ENCODE data around the gene DIP2A.
"Not testable (repeated sequence)": the region's sequence is repeated elsewhere in the genome, so short reads cannot be mapped to it uniquely, and the experiment has no call there.

The DIP2A gene

DNA sequence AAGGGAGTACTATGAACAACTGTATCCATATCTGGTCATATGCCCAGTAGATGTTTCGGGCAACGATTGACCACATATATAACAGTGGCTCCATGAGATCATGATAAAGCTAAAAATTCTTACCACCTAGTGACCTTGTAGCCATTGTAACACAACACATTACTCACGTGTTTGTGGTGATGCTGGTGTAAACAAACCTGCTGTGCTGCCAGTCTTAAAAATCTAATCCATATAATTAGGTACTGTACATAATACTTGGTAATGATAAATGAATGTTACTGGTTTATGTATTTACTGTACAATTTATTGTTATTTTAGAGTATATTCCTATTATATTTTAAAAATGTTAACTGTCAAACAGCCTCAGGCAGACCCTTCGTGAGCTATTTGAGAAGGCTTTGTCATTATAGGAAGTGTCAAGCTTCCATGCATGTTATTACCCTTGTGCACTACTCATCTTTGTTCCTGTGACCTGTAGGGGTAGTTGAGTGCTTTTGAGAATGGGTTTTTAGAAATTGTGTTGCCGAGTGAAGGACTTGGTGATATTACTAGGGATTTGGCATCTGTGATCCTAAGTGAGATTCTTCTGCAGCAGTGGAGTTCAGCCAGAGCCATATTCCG lies 23.6 kb downstream of the DIP2A start:
- no peak for DNase-seq (ENCODE audit: low spot score)

DNA sequence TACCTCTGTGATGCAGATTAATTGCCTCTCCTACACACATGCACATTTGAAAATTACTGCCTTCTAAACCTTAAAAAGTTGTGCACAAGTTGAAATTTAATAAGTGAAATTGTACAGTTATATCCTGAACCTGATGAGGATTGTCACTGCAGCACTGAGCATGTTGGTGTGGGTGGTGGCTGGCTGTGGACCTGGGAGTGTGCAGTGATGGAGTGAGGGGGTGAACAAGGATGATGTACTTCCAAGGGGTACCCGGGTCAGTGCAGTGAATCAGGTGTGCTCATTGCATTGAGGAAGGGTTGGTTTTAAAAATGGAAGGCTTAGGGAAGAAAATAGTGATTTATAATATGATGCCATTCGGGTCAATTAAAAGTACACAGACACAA lies 24.1 kb downstream of the DIP2A start:
- no peak for DNase-seq (ENCODE audit: low spot score)

DNA sequence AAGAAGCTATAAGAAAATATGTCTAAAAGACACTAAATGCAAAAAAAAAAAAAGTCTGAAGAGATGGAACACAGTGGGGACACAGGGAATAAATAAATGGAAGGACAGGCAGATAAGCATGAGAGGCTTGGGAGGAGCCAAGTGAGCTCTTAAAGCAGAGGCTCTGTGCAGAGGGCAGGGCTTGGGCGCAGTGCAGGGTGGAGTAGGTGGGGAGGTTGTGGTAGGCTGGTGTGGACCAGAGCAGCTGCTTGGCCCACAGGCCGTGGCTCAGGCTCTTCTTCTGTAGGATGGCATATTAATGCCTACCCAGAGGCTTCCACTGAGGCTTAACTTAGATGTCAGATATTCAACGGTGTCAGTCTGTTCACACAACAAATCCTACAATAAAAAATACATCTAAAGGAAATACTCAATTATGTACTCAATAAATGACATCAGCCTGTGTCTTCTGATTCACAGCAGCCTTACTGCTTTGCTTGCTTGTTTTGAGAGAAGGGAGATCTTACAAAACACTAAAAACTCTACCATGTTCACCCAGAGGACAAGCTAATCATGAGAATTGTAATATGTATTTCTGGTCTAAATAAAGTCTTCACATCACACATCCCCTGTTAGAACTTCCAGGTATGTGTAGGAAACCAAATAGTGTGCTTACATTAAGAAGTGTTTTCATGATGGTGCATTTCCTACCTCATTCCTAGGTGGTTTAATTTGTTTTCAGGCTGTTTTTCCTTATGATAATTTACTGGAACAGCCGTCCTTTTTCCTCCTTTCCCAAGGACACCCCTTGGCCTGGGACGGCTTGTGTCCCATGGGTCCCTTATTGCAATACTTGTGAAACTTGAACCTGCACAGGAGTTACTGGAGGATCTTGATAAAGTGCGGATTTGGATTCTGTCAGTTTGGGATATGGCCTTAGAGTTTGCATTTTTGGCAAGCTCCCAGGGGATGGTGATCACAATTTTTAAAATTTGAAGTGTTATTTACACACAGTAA lies 24.9 kb downstream of the DIP2A start:
- no peak for DNase-seq (ENCODE audit: low spot score)

DNA sequence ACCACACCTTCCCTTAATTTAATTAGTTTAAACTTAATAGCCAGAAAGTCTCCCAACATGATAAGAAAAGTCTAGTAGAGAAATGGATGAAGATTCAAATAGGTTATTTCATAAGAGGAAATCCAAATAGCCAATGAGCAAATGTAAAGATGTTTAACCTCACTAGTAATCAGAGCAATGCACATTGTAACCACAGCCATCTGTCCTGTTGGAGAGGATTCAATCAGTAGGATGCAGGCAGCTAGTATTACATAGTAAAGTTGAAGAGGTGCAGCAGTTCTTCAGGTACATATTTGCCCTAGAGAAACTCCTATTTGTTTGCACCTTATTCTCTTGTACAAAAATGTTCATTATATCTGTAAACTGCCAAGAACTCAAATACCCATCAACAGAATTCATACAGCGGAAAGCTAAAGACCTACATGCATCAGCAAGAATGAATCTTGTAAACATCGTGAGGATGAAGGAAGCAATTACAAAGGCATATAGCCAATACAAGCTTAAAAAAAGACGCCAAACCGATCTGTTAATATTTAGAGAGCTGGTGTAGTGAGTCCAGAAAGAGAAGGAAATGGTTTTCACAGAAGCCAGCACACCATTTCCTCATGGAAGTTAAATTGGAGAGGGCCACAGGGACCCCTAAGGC lies 27.9 kb downstream of the DIP2A start:
- DNase-seq (ENCODE audit: low spot score): no peak

DNA sequence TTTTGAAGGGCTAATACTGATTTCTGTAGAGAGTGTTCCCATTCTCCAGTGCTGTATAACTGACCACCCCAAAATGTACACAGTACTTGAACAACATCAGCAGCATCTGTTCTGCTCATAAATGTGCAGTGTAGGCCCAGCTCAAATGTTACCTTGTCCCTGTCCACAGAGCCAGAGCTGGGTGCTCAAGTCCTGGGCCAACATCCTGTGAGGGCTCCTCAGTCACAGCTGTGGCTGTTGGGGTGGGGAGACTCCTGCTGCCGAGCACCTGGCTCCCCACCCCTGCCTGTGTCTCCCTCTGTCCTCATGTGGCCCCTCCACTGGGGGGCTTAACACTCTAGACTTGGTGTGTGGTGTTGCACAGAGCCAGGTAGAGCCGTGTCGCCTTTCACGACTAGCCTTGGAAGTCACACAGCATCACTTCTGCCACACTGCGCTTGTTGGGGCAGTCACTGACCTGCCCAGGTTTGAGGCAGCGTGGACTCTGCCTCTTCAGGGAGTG lies 30.5 kb downstream of the DIP2A start:
- DNase-seq (ENCODE audit: low spot score): no peak

DNA sequence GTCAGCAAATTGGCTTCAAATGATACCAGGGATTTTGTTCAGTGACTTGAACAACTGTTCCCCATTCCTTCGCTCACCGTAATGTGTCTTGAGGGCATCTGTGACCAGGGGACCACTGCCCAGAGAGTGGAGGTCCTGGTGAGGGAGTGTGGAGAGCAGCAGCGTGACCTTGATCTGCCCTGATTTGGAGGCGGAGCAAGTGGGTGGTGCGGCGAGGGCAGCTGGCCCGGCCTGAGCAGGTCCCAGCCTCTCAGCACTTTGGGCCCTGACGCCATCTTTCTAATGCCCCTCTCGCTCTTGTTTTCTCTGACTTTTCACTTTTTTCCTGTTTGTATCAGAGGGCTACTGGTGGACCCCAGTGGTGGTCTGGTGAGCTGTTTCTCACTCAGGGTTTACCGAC lies 31.1 kb downstream of the DIP2A start:
- no peak for DNase-seq (ENCODE audit: low spot score)

DNA sequence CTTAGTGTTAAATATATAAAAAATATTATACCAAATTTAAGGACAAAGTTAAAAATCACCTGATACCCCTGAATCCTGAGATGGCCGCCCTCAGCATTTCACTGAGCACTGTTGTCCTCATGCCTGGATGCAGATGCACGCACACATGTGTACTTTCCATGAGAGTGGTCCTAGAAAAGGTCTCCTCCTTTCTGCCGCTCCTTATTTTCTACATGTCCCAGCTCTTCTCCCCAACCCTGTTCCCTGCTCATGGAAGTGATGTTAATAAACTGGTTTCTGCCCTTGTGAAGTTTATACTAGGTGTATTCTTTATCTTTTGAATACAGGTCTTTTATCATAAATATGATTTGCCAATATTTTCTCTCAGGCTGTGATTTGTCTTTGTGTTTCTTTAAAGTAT lies 32.9 kb downstream of the DIP2A start:
- no peak for DNase-seq (ENCODE audit: low spot score)

DNA sequence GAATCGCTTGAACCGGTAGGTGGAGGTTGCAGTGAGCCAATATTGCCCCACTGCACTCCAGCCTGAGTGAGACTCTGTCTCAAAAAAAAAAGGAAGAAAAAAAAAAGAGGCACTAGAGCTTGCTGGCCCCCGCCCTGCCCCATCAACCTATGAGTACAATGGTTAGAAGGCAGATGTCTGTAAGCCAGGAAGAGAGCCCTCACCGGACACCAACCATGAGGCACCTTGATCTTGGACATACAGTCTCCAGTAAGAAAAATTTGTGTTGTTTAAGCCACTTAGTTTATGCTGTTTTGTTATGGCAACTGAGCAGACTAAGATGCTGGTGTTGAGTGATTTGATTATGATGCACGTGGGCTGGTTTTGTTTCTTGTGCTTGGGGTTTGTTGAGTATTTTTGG lies 34.2 kb downstream of the DIP2A start:
- DNase-seq (ENCODE audit: low spot score): no peak

DNA sequence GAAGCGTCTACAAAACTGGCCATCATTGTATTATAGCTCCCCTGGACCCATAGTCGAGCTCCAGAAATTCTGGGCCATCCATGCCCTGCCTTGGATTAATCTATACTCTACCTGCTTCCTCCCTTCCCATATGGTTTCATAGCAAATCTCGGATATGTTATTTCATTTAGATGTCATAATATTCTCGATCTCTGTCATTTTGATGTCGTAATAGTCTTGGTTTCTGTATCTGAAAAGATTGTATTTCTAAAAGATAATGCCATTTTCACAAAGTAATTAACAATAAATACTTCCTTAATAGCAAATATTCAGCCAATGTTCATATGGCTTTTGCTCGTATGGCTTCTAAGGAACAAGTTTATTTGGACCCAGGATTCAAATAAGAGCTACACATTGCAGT lies 35.1 kb downstream of the DIP2A start:
- no peak for DNase-seq (ENCODE audit: low spot score)

DNA sequence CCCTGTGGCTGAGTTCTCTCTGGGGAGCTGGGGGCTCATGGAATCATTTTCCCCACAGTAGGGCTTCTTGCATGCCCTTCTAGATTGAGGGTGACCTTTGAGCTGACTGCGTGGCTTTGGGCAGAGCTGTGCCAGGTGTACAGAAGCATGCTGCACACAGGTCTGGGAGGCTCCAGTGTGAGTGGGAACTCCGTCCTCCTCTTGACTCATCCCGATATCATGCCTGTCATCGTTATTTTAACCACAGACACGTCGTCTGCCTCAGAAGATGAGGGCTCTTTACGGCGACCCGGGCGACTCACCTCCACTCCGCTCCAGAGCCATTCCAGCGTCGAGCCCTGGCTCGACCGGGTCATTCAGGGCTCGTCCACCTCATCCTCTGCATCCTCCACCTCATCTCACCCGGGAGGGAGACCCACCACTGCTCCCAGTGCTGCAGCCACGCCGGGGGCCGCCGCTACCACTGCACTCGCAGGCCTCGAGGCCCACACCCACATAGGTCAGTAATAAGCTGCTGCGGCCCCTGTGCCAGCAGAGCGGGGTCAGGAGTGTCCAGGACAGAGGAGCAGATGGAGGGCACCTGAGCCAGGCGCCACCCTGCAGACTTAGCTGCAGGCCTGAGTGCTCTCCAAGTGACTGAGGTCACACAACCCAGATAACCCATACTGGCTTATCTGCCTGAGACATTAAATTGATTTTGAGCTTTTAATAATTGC lies 39.8 kb downstream of the DIP2A start:
- DNase-seq (ENCODE audit: low spot score): no peak

DNA sequence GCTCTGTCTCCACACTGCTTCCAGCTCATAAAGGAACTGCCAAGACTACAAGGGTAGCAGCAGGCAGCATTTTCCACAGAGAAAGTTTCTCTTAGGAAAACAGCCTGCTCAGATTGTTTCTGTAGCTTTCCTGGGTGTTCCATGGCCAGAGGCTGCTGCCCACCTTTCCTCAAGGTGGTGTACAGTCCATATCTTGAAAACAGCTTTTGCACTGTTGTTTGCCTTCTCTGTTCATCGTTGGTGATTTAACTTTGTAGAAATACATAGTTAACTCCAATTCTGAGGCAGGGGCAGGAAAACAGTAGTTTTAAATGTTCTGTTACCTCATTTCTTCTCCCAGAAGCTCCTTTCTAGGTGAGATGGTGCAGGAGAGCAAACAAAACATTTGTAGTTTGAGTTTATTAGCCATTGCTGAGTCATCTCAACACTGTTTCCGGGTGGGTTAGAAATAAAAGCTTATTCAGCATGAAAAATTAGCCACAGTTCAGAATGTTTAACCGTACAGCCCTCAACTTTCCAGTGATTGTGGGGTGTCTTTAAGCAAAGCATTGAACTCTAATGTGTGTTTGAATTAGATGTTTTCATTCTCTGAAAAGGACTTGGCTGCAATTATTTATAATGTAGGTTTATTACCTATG lies 41.7 kb downstream of the DIP2A start:
- DNase-seq (ENCODE audit: low spot score): no peak

DNA sequence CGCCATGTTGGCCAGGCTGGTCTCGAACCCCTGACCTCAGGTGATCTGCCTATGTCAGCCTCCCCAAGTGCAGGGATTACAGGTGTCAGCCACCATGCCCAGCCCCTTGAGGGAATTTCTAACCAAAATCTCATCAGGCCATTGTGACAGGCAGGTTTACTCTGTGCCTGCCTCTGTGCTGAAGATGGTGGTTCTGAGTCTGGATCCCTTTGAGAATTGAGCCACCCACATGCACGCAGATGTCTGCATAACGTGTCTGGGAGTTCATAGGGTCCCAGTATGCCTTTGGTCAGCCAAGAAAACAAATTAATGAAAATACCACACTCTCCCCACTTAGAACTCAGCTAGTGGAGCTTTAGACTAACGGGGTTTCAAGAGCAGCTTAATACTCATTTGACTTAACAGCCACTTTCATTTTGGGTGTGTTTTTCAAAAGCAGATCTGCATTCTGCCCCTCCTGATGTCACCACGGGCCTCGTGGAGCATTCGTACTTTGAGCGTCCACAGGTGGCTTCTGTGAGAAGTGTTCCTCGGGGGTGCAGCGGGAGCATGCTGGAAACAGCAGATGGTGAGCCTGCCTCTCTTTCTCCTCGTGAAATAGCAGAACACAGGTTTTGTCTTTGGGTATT lies 45.3 kb downstream of the DIP2A start:
- DNase-seq (ENCODE audit: low spot score): no peak

DNA sequence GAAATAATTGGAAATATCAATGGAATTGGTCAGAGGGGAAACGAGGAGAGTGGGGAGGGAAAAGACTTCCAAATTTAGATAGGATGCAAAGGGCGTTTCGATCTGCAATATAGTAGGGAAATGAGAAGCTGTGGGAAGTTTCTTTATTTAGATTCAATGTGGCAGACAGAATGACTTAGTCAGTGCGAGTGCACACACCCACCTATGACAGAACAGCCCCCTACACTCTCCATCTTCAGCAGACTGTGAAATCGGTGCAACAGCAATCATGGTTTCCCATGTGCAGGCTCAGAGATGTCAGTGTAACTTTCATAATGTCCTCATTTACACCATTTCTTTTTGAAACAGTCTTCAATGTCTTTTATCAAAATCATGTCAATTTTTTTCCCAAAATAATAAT lies 46.0 kb downstream of the DIP2A start:
- no peak for DNase-seq (ENCODE audit: low spot score)

DNA sequence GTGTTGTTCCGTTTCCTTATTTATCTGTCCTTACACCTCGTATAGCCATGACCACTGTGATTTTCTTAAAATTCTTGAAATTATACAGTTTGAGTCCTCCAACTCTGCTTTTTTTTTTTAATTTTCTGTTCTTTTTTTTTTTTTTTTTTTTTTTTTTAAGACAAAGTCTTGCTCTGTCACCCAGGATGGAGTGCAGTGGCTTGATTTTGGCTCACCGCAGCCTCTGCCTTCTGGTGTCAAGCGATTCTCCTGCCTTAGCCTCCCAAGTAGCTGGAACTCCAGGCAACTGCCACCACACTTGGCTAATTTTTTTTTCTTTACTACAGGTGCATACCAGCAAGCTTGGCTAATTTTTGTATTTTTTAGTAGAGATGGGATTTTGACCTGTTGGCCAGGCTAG lies 48.9 kb downstream of the DIP2A start:
- DNase-seq (ENCODE audit: low spot score): no peak

DNA sequence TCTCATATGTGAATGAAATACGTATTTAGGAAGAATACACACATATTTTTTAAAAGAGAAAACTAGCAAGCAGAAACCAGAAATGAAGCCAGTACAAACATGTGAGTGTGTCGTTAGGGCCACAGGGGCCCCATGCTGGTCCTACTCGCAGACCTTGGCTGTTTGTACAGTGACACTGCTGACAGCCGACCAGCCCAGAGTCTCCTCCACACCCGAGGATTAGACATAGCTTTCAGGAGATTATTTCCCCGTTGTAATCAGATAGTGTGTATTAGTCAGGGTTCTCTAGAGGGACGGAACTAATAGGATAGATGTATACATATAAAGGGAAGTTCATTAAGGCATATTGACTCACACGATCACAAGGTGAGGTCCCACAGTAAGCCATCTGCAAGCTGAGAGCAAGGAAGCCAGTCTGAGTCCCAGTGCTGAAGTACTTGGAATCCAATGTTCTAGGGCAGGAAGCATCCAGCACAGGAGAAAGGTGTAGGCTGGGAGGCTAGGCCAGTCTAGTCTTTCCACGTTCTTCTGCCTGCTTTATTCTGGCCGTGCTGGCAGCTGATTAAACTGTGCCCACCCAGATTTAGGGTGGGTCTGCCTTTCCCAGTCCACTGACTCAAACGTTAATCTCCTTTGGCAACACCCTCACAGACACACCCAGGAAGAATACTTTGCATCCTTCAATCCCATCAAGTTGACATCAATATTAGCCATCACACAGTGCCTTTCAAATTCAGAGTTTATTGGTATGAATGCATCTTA lies 51.2 kb downstream of the DIP2A start:
- no peak for DNase-seq (ENCODE audit: low spot score)

DNA sequence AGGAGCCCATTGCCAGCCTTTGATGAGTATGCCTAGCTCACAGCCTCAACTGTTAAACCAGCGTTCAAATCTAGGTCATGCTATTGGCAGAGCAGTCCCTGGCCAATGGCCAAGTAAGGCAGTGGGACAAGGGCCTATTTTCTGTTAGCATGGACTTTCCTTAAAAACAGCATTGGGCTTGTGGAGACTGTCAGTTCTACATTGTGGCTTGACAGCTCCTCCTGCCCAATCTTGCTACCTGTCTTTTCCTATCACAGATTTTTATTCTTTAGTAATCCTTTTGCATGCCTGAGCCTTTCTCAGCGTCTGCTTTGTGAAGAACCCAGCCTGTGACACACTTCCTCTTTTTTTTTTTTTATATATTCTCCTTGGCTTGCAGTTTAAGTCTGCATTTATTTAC lies 56.4 kb downstream of the DIP2A start:
- peak; percentile 29 for DNase-seq (ENCODE audit: low spot score)

DNA sequence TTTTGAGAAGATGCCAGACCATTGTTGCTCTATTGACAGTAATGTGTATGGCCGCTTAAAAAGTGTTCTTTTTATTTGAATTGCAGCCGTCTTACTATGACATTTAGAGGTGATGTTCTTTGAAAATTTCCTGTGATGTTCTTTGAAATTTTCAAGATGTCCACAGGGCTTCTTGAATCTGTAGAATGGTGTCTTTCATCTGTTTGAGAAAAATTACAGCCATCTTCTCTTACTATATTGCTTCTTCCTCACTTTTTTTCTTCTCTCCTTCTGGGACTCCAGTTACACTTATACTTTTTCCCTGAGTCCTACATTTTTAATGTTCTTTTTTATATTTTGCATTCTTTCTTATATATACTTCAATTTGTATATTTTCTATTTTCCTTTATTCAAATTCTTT lies 57.4 kb downstream of the DIP2A start:
- DNase-seq (ENCODE audit: low spot score): no peak

DNA sequence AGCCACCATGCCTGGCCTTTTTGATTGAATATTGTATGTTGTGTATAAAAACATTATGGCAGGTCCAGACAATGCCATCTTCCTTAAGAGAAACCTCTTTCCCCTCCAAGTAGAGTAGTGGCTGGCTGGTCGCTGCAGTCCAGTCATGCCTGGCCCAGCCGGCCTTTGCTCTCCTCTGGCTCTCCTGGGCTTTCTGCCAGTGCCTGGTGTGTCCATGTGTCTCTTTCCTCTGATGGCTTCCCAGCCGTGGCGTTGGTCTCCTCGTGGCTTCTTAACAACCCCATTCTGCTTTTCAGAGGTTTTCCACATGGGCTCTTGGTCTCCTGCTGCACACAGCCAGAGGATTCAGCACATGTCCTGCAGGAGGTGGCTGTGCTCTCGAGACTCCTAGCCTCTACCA lies 58.7 kb downstream of the DIP2A start:
- no peak for DNase-seq (ENCODE audit: low spot score)

DNA sequence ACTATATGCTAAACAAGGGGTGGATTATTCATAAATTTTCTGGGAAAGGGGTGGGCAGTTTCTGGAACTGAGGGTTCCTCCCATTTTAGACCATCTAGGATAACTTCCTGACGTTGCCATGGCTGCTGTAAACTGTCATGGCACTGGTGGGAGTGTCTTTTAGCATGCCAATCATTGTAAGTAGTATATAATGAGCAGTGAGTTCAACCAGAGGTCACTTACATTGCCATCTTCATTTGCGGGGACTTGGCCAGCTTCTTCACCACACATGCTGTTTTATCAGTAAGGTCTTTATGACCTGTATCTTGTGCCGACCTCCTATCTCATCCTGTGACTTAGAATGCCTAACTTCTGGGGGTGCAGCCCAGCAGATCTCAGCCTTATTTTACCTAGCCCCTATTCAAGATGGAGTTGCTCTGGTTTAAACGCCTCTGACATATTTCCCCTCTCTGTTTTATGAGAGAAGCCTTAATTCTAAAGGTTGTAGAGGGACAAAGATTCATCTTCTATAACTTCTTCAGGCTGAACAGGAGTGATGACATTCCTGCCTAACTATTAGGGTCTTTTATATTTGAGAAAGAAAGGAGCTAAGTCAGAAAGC lies 60.4 kb downstream of the DIP2A start:
- no peak for DNase-seq (ENCODE audit: low spot score)

DNA sequence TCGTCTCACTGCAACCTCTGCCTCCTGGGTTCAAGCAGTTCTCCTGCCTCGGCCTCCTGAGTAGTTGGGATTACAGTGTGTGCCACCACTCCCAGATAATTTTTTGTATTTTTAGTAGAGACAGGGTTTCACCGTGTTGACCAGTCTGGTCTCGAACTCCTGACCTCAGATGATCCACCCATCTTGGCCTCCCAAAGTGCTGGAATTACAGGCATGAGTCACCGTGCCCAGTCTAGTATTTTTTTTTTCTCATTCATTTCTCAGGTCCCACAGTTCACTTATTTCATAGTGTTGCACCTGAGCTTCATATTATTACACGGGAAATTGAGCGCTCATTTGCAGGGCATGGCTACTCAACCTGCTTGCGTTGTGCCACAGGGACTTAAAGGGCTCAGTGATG lies 68.7 kb downstream of the DIP2A start:
- not testable (repeated sequence) for DNase-seq (ENCODE audit: low spot score)

All from kidney capillary endothelial cell (primary cell).